BLaER1 (cell line): ENCODE data around the gene SNRPA1.

Experiments used
- H3K27ac ChIP-seq: shearing (Covaris generic); formaldehyde crosslinking; 2 replicates; pipeline ENCODE4 v1.8.1; 2022
- H3K27me3 ChIP-seq: shearing (Covaris generic); formaldehyde crosslinking; 2 replicates; pipeline ENCODE4 v1.8.1; 2022
- H3K36me3 ChIP-seq: shearing (Covaris generic); formaldehyde crosslinking; 2 replicates; pipeline ENCODE4 v1.8.1; 2022
- H3K4me1 ChIP-seq: shearing (Covaris generic); formaldehyde crosslinking; 2 replicates; pipeline ENCODE4 v1.8.1; 2022
- H3K4me2 ChIP-seq: shearing (Covaris generic); formaldehyde crosslinking; 2 replicates; pipeline ENCODE4 v1.8.1; 2022
- H3K4me3 ChIP-seq: shearing (Covaris generic); formaldehyde crosslinking; 2 replicates; pipeline ENCODE4 v1.8.1; 2022
- H3K9ac ChIP-seq: shearing (Covaris generic); formaldehyde crosslinking; 2 replicates; pipeline ENCODE4 v1.8.1; 2022
- H3K9me3 ChIP-seq: shearing (Covaris generic); formaldehyde crosslinking; 2 replicates; pipeline ENCODE4 v1.8.1; 2022
- H4K20me1 ChIP-seq: shearing (Covaris generic); formaldehyde crosslinking; 2 replicates; pipeline ENCODE4 v1.8.1; 2022
- Cebpa-rat ChIP-seq: shearing (Covaris generic); IDR thresholded peaks from 2 replicates; pipeline ENCODE4 v1.8.1; 2022

Gene SNRPA1

DNA sequence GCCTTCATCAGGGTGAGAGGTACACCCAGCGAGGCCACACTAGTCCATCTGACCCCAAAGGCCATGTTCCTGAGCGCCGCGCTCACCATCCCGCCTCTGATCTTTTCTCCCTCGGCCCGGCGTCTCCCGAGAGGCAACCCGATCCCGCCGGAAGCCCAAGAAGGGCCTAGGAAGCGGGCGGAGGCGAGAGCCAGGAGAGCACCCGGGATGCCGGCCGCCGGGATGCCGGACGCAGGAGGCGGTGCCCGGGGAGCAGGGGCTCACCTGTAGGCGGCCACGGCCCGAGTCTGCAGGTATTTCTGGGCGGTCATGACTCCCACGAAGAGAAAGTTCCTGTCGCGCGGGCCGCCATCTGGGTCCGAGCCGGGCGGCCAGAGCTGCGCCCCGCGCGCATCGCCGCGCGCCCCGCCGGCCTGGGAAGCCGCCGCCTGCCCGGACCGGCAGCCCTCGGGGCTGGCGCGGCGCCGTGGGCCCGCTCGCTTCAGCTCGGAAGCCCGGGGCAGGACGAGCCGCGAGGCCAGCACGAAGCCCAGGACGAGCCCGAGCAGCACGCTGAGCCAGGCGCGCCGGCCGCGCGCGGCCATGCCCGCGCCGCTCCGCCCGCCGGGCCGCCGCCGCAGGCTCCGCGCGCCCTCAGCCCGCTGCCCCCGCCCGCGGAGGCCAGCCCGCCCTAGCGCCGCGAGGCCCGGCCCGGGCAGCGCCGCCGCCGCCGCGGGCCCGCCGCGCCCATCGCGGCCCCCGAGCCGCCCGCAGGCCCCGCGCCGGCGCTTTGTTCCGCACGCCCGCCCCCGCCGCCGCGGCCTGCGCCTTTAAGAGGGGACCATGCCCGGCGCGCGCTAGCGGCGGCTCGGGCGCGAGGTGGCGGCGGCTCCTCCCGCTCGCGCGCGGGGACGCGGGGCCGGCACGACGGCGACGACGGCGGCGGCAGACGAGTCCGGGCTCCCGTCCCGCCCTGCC is 43.9 kb downstream of the SNRPA1 start:
- H3K36me3 ChIP-seq, result peaks cover 13% of the 10 kb centered on the region; the same call in 1 of the 2 replicates
- H3K9ac ChIP-seq, result peak overlapping the region; percentile 89
- no peaks in the 10 kb centered on the region for H3K9me3 ChIP-seq
- H3K27ac ChIP-seq, result peak overlapping the region; percentile 92
- peaks cover 62% of the 10 kb centered on the region for H3K4me1 ChIP-seq
- peaks cover 50% of the 10 kb centered on the region for H4K20me1 ChIP-seq
- H3K4me3 ChIP-seq, result peak overlapping the region; percentile 98
- TF ChIP-seq Cebpa-rat, result no peak
- H3K4me2 ChIP-seq, result peak overlapping the region; percentile 90
- no peaks in the 10 kb centered on the region for H3K27me3 ChIP-seq

DNA sequence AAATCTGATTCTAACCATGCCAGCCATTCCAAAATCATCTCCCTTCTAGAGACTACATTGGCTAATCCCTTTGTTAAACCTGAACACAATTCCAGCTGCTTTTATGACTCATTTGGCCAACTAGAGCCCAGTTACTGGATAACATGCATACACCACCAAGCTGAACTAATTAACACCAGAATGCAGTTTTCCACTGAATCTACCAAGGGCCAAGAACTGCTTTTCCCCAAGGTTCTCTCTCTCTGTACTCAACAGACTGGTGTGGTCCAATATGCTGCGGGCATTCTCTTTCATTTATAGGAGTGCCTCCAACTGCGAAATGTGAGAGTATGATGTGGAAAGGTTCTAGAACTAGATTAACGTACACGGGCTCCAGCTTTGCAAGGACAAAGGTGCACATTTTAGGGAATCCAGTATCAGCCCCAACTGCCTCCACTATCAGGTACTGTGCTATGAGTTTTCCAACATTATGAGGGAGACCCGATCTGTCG is 44.7 kb downstream of the SNRPA1 start:
- Histone ChIP-seq H3K4me3 (peak overlapping the region; percentile 98), H3K27ac (peak overlapping the region; percentile 92)

DNA sequence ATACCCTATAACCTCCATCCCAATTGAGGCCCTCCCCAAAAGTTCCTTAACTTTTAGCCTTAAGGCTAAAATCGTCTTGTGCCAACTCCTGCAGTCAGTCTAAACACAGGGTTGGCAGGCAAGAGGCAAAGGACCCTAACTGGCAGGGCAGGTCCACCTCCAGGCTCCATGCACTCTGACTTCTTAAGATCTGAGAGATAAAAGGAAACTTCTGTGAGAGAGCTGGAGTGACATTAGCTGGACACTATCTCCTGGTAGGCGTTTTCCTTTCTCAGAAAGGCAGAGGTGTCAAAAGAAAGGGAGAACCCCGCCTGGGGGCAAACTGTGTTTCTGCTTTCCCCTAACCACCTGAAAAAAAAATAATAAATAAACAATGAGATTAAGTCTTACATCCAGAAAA is 46.8 kb downstream of the SNRPA1 start:
- H3K4me1 ChIP-seq, result peaks cover 82% of the 10 kb centered on the region
- TF ChIP-seq Cebpa-rat, result no peak
- peak overlapping the region; percentile 39; the same call in 1 of the 2 replicates for H3K27ac ChIP-seq
- peak overlapping the region; percentile 90 for H3K4me2 ChIP-seq
- no peaks in the 10 kb centered on the region for H3K27me3 ChIP-seq
- peak overlapping the region; percentile 36 for H3K9ac ChIP-seq
- peaks cover 16% of the 10 kb centered on the region; the same call in 1 of the 2 replicates for H3K36me3 ChIP-seq
- H4K20me1 ChIP-seq, result peaks cover 78% of the 10 kb centered on the region
- H3K9me3 ChIP-seq, result no peaks in the 10 kb centered on the region
- H3K4me3 ChIP-seq, result no peak overlapping the region

More for the DNA sequence above, 44.7 kb downstream of the SNRPA1 start:
- Histone ChIP-seq H3K27me3 (no peaks in the 10 kb centered on the region), H3K9me3 (no peaks in the 10 kb centered on the region), H3K9ac (peak overlapping the region; percentile 89), H3K4me1 (peaks cover 63% of the 10 kb centered on the region), H3K4me2 (peak overlapping the region; percentile 90), H4K20me1 (peaks cover 57% of the 10 kb centered on the region), H3K36me3 (peaks cover 13% of the 10 kb centered on the region; the same call in 1 of the 2 replicates)
- TF ChIP-seq Cebpa-rat, result no peak

DNA sequence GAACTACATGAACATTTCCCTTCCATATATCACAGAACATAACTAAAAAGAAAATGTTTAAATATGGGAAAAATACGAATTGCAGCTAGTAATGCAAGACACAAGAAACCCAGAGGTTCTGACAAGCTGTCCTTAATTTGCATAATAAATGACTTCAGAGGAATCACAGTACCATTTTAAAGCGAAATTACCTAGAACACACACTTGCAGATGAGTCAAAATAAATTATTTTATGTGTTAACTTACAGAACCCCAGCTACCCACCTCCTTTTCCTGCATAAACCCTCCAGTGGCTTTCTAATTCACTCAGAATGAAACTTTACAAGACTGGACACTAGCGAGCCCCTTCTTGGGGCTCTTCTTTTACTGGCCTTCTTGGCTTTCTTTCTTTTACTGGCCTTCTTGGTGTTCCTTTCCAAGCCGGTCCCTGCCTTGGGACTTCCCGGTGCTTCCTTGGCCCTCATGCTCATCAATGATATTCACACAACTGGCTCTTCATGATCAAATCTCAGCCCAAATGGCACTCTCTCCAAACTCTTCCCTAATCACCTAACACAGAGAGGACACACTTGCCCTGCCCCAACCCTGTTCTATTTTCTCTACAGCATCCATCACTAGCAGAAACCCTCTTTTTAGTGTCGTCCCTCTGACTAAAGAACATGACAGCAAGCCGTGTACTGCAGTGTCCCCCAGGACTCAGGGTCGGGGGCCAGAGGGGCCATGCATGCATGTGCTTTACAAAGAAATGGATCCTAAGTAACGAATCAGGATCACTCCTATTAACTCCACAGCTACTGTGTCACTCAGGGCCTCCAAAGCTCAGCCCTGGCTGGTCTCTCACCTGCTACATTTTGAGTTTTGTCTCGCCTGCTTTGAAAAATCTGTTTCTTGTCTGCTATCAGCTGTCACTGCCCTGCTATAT is 48.0 kb downstream of the SNRPA1 start:
- H3K4me3 ChIP-seq, result peak overlapping the region; percentile 1; the same call in 1 of the 2 replicates
- peaks cover 90% of the 10 kb centered on the region for H4K20me1 ChIP-seq
- H3K27me3 ChIP-seq, result no peaks in the 10 kb centered on the region
- peaks cover 84% of the 10 kb centered on the region for H3K4me1 ChIP-seq
- no peak for TF ChIP-seq Cebpa-rat
- no peaks in the 10 kb centered on the region for H3K9me3 ChIP-seq
- H3K4me2 ChIP-seq, result peak overlapping the region; percentile 90
- peaks cover 16% of the 10 kb centered on the region; the same call in 1 of the 2 replicates for H3K36me3 ChIP-seq
- H3K9ac ChIP-seq, result peak overlapping the region; percentile 39
- peak overlapping the region; percentile 36 for H3K27ac ChIP-seq

DNA sequence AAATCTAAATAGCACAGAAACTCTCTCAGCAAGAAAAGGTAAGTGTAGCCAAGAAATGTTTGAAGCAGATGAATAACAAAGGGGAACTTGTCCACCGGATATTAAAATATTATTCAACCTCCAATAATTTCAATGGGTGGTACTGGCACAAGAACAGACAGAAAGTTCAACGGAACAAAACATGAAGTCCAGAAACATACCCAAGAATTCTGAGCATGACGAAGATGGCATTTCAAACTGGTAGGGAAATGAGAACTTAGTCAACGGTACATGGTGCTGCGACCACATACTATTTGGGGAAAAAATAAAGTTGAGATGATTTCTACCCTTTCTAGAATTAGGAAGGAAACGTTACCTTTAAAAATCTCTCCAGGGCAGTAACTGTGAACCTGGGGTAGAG is 48.7 kb downstream of the SNRPA1 start:
- H3K27ac ChIP-seq, result peak overlapping the region; percentile 36
- H4K20me1 ChIP-seq, result peaks cover 96% of the 10 kb centered on the region
- peak overlapping the region; percentile 90 for H3K4me2 ChIP-seq

DNA sequence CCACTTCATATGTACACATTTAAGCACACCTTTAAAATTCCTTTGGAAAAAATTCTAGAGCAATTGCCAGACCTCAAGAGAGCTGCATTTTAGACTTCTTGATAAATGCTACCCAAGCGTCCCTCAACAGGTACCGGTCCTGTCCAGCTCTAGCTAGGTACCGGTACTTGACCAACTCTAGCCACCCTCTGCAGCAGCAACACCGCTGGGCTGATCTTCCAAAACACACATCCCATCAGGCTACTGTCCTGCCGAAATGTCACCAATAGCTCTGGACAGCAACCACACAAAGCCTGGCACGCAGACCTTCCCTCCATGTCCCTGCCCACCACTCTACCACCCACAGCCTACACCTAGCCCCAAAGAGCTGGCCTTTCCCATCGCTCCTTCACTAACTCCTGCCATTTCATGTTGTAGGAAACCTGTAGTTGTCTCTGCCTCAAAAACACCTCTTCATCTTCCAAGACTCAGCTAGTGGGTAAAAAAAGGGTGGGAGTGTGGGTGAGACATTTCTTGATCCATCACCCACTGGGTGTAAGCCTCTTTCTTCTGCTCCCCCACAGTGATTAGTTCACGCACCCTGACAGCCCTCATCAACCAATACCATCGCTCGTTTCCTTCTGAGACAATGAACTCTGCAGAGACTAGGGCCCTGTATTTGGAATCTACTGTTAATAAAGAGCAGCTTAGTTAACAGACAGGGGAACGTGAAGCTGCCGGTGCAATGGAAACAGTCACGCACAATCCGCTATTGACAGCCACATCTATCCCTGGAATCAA is 50.0 kb downstream of the SNRPA1 start:
- Histone ChIP-seq H4K20me1 (peaks cover 97% of the 10 kb centered on the region), H3K36me3 (peaks cover 28% of the 10 kb centered on the region), H3K4me2 (peak overlapping the region; percentile 90), H3K4me3 (no peak overlapping the region; the same call in 1 of the 2 replicates), H3K4me1 (peaks cover 100% of the 10 kb centered on the region), H3K27me3 (no peaks in the 10 kb centered on the region), H3K27ac (peak overlapping the region; percentile 81), H3K9ac (peak overlapping the region; percentile 15; the same call in 1 of the 2 replicates), H3K9me3 (no peaks in the 10 kb centered on the region)
- TF ChIP-seq Cebpa-rat, result no peak

More for the DNA sequence above, 48.7 kb downstream of the SNRPA1 start:
- no peak overlapping the region for H3K4me3 ChIP-seq
- no peaks in the 10 kb centered on the region for H3K9me3 ChIP-seq
- peak overlapping the region; percentile 39; the same call in 1 of the 2 replicates for H3K9ac ChIP-seq
- no peaks in the 10 kb centered on the region for H3K27me3 ChIP-seq
- no peak for TF ChIP-seq Cebpa-rat
- peaks cover 91% of the 10 kb centered on the region for H3K4me1 ChIP-seq
- H3K36me3 ChIP-seq, result peaks cover 16% of the 10 kb centered on the region; the same call in 1 of the 2 replicates

DNA sequence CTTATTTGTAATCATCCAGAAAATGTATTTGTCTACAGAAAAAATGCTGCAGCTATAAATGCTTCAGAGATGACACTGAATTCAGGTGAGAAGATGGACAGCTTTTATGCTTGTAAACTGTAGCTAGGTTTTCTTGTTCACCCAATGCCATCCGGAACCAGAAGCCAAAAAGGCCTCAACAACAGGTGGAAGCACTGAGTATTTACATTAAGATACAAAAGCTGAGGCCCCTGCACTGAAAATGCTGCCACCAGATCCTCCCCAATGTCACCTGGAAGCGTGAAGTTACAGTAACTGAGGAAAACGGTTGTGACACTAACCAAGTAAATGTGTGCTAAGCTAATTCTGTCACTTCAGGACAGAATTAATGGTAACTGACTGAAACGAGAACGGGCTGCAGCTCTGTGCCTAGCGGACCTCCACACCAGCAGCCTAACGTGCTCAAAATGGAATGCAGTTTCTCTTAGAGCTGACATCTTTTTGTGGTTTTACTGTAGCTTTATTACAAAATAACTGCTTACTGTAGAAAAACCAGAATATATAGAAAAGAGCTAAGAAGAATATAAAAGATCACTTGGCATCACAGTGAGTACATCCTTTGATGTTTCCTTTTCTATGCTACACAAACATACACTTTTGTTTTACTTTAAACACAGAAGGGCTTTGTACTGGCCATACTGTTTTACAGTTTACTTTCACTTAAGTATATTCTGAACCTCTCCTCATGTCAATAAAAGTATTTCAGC is 50.8 kb downstream of the SNRPA1 start:
- peaks cover 37% of the 10 kb centered on the region for H3K36me3 ChIP-seq
- H3K27ac ChIP-seq, result peak overlapping the region; percentile 81
- TF ChIP-seq Cebpa-rat, result no peak
- peaks cover 96% of the 10 kb centered on the region for H4K20me1 ChIP-seq
- no peaks in the 10 kb centered on the region for H3K27me3 ChIP-seq
- H3K4me2 ChIP-seq, result peak overlapping the region; percentile 90
- H3K4me1 ChIP-seq, result peaks cover 99% of the 10 kb centered on the region
- peaks cover 3% of the 10 kb centered on the region for H3K9me3 ChIP-seq
- H3K4me3 ChIP-seq, result no peak overlapping the region
- peak overlapping the region; percentile 44; the same call in 1 of the 2 replicates for H3K9ac ChIP-seq

DNA sequence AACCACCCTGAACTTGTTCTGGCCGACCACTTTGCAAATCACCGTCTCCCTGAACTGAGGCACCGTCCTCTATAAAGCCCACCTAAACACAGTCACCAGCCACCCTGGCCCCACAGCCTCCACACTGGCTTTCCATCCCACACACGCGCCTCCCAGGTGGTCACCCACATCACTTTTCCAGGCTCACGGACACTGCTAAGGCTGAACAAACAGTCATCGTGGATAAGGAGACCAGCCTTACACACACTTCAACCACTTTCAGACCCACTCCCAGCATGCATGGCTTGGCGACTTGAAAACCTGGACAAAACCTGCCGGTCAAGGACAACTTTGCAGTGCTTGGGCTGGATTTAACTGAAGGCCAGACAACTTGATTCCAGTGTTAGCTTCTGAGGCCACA is 51.6 kb downstream of the SNRPA1 start:
- H4K20me1 ChIP-seq, result peaks cover 96% of the 10 kb centered on the region
- peak overlapping the region; percentile 81 for H3K27ac ChIP-seq
- peak overlapping the region; percentile 65; the same call in 1 of the 2 replicates for H3K9ac ChIP-seq
- peak overlapping the region; percentile 90 for H3K4me2 ChIP-seq
- H3K4me3 ChIP-seq, result no peak overlapping the region
- no peaks in the 10 kb centered on the region for H3K27me3 ChIP-seq
- peaks cover 91% of the 10 kb centered on the region for H3K4me1 ChIP-seq
- no peak for TF ChIP-seq Cebpa-rat
- H3K9me3 ChIP-seq, result peaks cover 11% of the 10 kb centered on the region
- H3K36me3 ChIP-seq, result peaks cover 43% of the 10 kb centered on the region
